Osteoblast (primary cell): ENCODE results near the gene NEK6. TPM values are rescaled to one million over a fixed set of nuclear protein-coding genes. Genes with fewer than 3 reads are reported as not detected.
A peak's percentile ranks its signal among the peaks of the same experiment; 100 is the strongest.

Experiments used
- DNase-seq: peaks from one replicate; pipeline ENCODE4 v3.0.0; 2011; ENCODE audit warnings: low spot score, mixed read lengths; ENCODE audit not compliant: insufficient read length; ENCODE audit errors: missing footprints
- H2AFZ ChIP-seq: 2 replicates; pipeline ENCODE4 v1.6.0; 2011; ENCODE audit warnings: mild to moderate bottlenecking, low read length
- H3K27ac ChIP-seq: 2 replicates; pipeline ENCODE4 v1.5.1; 2011; ENCODE audit warnings: mild to moderate bottlenecking, low read depth, low read length, moderate library complexity
- H3K27me3 ChIP-seq: 2 replicates; pipeline ENCODE4 v1.6.0; 2012; ENCODE audit warnings: mild to moderate bottlenecking, control low read depth, inconsistent platforms, low read length, moderate library complexity; ENCODE audit not compliant: insufficient read depth
- H3K36me3 ChIP-seq: 2 replicates; pipeline ENCODE4 v1.5.1; 2011; ENCODE audit warnings: mild to moderate bottlenecking, low read length, control low read depth, moderate library complexity; ENCODE audit not compliant: insufficient read depth
- H3K4me1 ChIP-seq: 2 replicates; pipeline ENCODE4 v1.5.1; 2011; ENCODE audit warnings: mild to moderate bottlenecking, low read length, control low read depth, moderate library complexity; ENCODE audit not compliant: insufficient read depth
- H3K4me2 ChIP-seq: 2 replicates; pipeline ENCODE4 v1.6.0; 2011; ENCODE audit warnings: mild to moderate bottlenecking, low read length; ENCODE audit not compliant: insufficient read depth
- H3K4me3 ChIP-seq: fragments of 200-600 bp; sonication (generic); 3 replicates; pipeline ENCODE4 v1.5.1; 2012; ENCODE audit warnings: mild to moderate bottlenecking, low read length, inconsistent platforms; ENCODE audit not compliant: insufficient read depth
- H3K79me2 ChIP-seq: 2 replicates; pipeline ENCODE4 v1.6.0; 2012; ENCODE audit warnings: mild to moderate bottlenecking, low read length, control low read depth, inconsistent platforms; ENCODE audit not compliant: insufficient read depth
- H3K9me3 ChIP-seq: 2 replicates; pipeline ENCODE4 v1.5.1; 2011; ENCODE audit warnings: low read depth, low read length, control low read depth
- H4K20me1 ChIP-seq: 2 replicates; pipeline ENCODE4 v1.6.0; 2012; ENCODE audit warnings: mild to moderate bottlenecking, low read length, control low read depth; ENCODE audit not compliant: insufficient read depth
- CTCF ChIP-seq: IDR thresholded peaks from 2 replicates; pipeline ENCODE4 v1.5.1; 2011; ENCODE audit warnings: mild to moderate bottlenecking, low read depth, low read length, moderate library complexity; ENCODE audit errors: extremely low read depth
- total RNA-seq: library from RNA; depleted of rRNA; stranded (reverse); fragments of >200 nt; gene quantifications from 2 replicates; pipeline ENCODE4 v1.2.3, GENCODE V29; 2012

Gene NEK6
- total RNA-seq, 1 donor: 128 TPM

- H3K4me3 ChIP-seq: no peak overlapping the region
- peaks cover 39% of the 10 kb centered on the region for H3K79me2 ChIP-seq
- H3K27ac ChIP-seq: no peak overlapping the region
- peaks cover 60% of the 10 kb centered on the region for H4K20me1 ChIP-seq
- H2AFZ ChIP-seq: no peak overlapping the region
- TF ChIP-seq CTCF: no peak
- DNase-seq: no peak
- H3K36me3 ChIP-seq: peaks cover 93% of the 10 kb centered on the region
- no peaks in the 10 kb centered on the region for H3K9me3 ChIP-seq
- no peak overlapping the region for H3K4me2 ChIP-seq
- H3K4me1 ChIP-seq: no peaks in the 10 kb centered on the region
- no peaks in the 10 kb centered on the region for H3K27me3 ChIP-seq
These were observed 73.8 kb downstream of the NEK6 start for GRCh38 chr9:124331580-124331979.

- H4K20me1 ChIP-seq: peaks cover 53% of the 10 kb centered on the region
These were observed 74.8 kb downstream of the NEK6 start for GRCh38 chr9:124332361-124333202.

GRCh38 chr9:124333203-124333579, 75.4 kb downstream of the NEK6 start:
- Histone ChIP-seq H3K4me2 (no peak overlapping the region), H4K20me1 (peaks cover 51% of the 10 kb centered on the region), H3K27ac (no peak overlapping the region)

More at GRCh38 chr9:124332361-124333202, 74.8 kb downstream of the NEK6 start:
- Histone ChIP-seq H3K27me3 (no peaks in the 10 kb centered on the region), H3K79me2 (peaks cover 33% of the 10 kb centered on the region), H3K4me3 (no peak overlapping the region), H2AFZ (no peak overlapping the region), H3K27ac (no peak overlapping the region), H3K4me2 (no peak overlapping the region), H3K9me3 (no peaks in the 10 kb centered on the region), H3K4me1 (no peaks in the 10 kb centered on the region), H3K36me3 (peaks cover 91% of the 10 kb centered on the region)
- DNase-seq: peak; percentile 64
- no peak for TF ChIP-seq CTCF

More at GRCh38 chr9:124333203-124333579, 75.4 kb downstream of the NEK6 start:
- no peaks in the 10 kb centered on the region for H3K9me3 ChIP-seq
- peak; percentile 79 for DNase-seq
- no peak overlapping the region for H3K4me3 ChIP-seq
- H2AFZ ChIP-seq: no peak overlapping the region
- no peak for TF ChIP-seq CTCF
- H3K27me3 ChIP-seq: no peaks in the 10 kb centered on the region
- H3K4me1 ChIP-seq: no peaks in the 10 kb centered on the region
- peaks cover 91% of the 10 kb centered on the region for H3K36me3 ChIP-seq
- peaks cover 31% of the 10 kb centered on the region for H3K79me2 ChIP-seq
